Neural cell (in vitro differentiated cells): ENCODE results near the gene MERTK. TPM values are rescaled to one million over a fixed set of nuclear protein-coding genes. Genes with fewer than 3 reads are reported as not detected.

Experiments used
- polyA plus RNA-seq: library from polyadenylated mRNA; depleted of rRNA; stranded (reverse); fragments of >200 nt; gene quantifications from 2 replicates; pipeline ENCODE4 v1.2.3, GENCODE V29; 2014
- small RNA-seq, 3 experiments: library from RNA; depleted of rRNA; stranded (forward); fragments of <200 nt; gene quantifications; one replicate each; pipeline ENCODE3, GENCODE V24; 2012

MERTK gene
- polyA plus RNA-seq, 1 donor from 2014 or later, result 0.53 TPM

Small RNA genes within 50 kb of the gene (small RNA-seq; reads per million reads assigned to genes)
- gene RN7SL297P, result 0 reads per million in 3 experiments

Other genes starting within 250 kb of the MERTK start
- gene ANAPC1, start 14.4 kb upstream of the MERTK start, polyA plus RNA-seq, result 13.8 and 26.5 TPM in 2 replicates
- gene TMEM87B, start 156.7 kb downstream of the MERTK start, polyA plus RNA-seq, result 9.5 and 12.8 TPM in 2 replicates
- 0.50 TPM in 1 of 2 replicates, not detected in the other for gene FBLN7, start 239.8 kb downstream of the MERTK start, polyA plus RNA-seq